Posterior vena cava (tissue), 2 donors: Measurements from ENCODE around the gene ADAMTS12. TPM values are rescaled to one million over a fixed set of nuclear protein-coding genes. Genes with fewer than 3 reads are reported as not detected.

Source experiments
- DNase-seq: peaks from one replicate; pipeline ENCODE4 v3.0.0-alpha.2; 2020; ENCODE audit warnings: low spot score
- intact Hi-C, 2 donors: fragments of 100-400 bp; cut with DNase I; formaldehyde crosslinking; loops; one replicate each; pipeline versions ENCODE4 v1.14.1 to v1.14.2; 2022 to 2023
- total RNA-seq, 2 donors: library from RNA; stranded (reverse); fragmentation: NEBNext Ultra II Directional; extraction: Animal tissue kit (Norgen Biotek cat#: 25700); gene quantifications; one replicate each; pipeline ENCODE4 v1.2.1, GENCODE V29; 2021
- donor health status: DM: yes; HTN: yes; CAD: no.
- donor health status: DM: yes; HTN: yes; CAD: no.

The ADAMTS12 gene
- total RNA-seq, 2 donors from 2014 or later = 5.9 to 7.1 TPM

GRCh38 chr5:33635582-33635981 is 256.2 kb downstream of the ADAMTS12 start:
- intact Hi-C loops = no loop called here
- DNase-seq = no peak

GRCh38 chr5:33633699-33634098 is 258.1 kb downstream of the ADAMTS12 start:
- no peak for DNase-seq
- intact Hi-C loops = no loop called here

GRCh38 chr5:33631786-33632185 is 260.0 kb downstream of the ADAMTS12 start:
- no peak for DNase-seq
- intact Hi-C loops = no loop called here

GRCh38 chr5:33631139-33631538 is 260.7 kb downstream of the ADAMTS12 start:
- intact Hi-C loops = no loop called here
- no peak for DNase-seq

GRCh38 chr5:33629999-33630398 is 261.8 kb downstream of the ADAMTS12 start:
- DNase-seq = no peak
- intact Hi-C loops = no loop called here

- intact Hi-C loops = no loop called here
Measured at GRCh38 chr5:33628796-33629195, 263.0 kb downstream of the ADAMTS12 start.

GRCh38 chr5:33621514-33621913 is 270.3 kb downstream of the ADAMTS12 start:
- no peak for DNase-seq
- intact Hi-C loops = no loop called here

More at GRCh38 chr5:33628796-33629195, 263.0 kb downstream of the ADAMTS12 start:
- no peak for DNase-seq

- no peak for DNase-seq
- intact Hi-C loops = no loop called here
Measured at GRCh38 chr5:33614039-33614438, 277.8 kb downstream of the ADAMTS12 start.

- intact Hi-C loops = no loop called here
- no peak for DNase-seq
Measured at GRCh38 chr5:33612386-33612785, 279.4 kb downstream of the ADAMTS12 start.

GRCh38 chr5:33611877-33612276 is 279.9 kb downstream of the ADAMTS12 start:
- intact Hi-C loops = no loop called here

GRCh38 chr5:33608344-33609041 is 283.3 kb downstream of the ADAMTS12 start:
- DNase-seq = no peak
- intact Hi-C loops = no loop called here

More at GRCh38 chr5:33611877-33612276, 279.9 kb downstream of the ADAMTS12 start:
- DNase-seq = no peak

GRCh38 chr5:33604503-33604902 is 287.3 kb downstream of the ADAMTS12 start:
- intact Hi-C loops = no loop called here
- DNase-seq = no peak

GRCh38 chr5:33601881-33602280 is 289.9 kb downstream of the ADAMTS12 start:
- no peak for DNase-seq
- intact Hi-C loops = no loop called here

GRCh38 chr5:33595303-33595702 is 296.5 kb downstream of the ADAMTS12 start:
- intact Hi-C loops = no loop called here
- no peak for DNase-seq

GRCh38 chr5:33594006-33594405 is 297.8 kb downstream of the ADAMTS12 start:
- no peak for DNase-seq

GRCh38 chr5:33592245-33592644 is 299.5 kb downstream of the ADAMTS12 start:
- intact Hi-C loops = no loop called here
- DNase-seq = no peak

More at GRCh38 chr5:33594006-33594405, 297.8 kb downstream of the ADAMTS12 start:
- intact Hi-C loops = no loop called here

GRCh38 chr5:33588654-33589372 is 303.0 kb downstream of the ADAMTS12 start:
- no peak for DNase-seq
- intact Hi-C loops = no loop called here

GRCh38 chr5:33583332-33583731 is 308.5 kb downstream of the ADAMTS12 start:
- no peak for DNase-seq
- intact Hi-C loops = no loop called here

- DNase-seq = no peak
- intact Hi-C loops = no loop called here
Measured at GRCh38 chr5:33582417-33582816, 309.4 kb downstream of the ADAMTS12 start.

GRCh38 chr5:33579789-33580188 is 312.0 kb downstream of the ADAMTS12 start:
- intact Hi-C loops = no loop called here
- DNase-seq = no peak

GRCh38 chr5:33579152-33579551 is 312.6 kb downstream of the ADAMTS12 start:
- no peak for DNase-seq
- intact Hi-C loops = no loop called here
